ENCODE results near the gene FAM43B.

Gene FAM43B

DNA sequence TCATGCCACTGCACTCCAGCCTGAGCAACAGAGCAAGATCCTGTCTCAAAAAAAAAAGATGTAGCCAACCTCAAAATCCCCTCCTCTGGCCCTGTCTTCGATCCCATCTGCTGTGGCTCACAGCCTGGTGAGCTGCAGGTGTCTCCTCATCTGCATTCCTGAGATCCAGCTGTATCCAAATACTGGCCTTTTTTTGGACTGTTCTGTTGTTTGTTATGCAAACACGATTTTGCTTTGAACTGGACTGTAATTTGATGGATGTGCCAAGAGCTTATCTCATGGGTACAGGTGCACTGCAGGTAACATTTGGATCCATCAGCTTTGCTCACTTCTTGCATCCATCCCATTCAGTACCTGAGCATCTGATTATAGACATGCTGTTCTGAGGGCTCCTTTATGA lies 14.1 kb upstream of the FAM43B start:
- TF ChIP-seq CTCF (IDR thresholded peaks at IDR 0.05): no peak

GRCh38 chr1:20538760-20539551 lies 13.4 kb upstream of the FAM43B start:
- no peak for TF ChIP-seq CTCF (IDR thresholded peaks at IDR 0.05)

DNA sequence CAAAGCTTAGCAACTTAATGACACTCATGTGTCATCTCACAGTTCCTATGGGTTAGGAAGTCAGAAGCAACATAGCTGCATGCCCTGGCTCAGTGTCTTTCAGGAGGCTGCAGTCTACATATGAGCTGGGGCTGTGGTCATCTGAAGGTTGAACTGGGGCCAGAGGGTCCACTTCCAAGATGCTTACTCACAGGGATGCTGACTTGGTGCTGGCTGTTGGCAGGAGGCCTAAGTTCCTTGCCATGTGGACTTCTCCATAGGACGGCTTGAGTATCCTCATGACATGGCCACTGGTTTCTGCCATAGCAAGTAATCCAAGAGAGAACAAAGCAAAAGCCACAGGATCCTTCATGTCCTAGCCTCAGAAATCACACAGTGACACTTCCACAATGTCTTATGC lies 12.1 kb upstream of the FAM43B start:
- no peak for TF ChIP-seq CTCF (IDR thresholded peaks at IDR 0.05)

- TF ChIP-seq CTCF (IDR thresholded peaks at IDR 0.05): no peak
Observed at GRCh38 chr1:20546637-20547036, 5.7 kb upstream of the FAM43B start.

GRCh38 chr1:20551161-20551560 lies 1.2 kb upstream of the FAM43B start:
- TF ChIP-seq CTCF (IDR thresholded peaks at IDR 0.05): no peak

GRCh38 chr1:20552728-20553445 lies 514 bp downstream of the FAM43B start:
- no peak for TF ChIP-seq CTCF (IDR thresholded peaks at IDR 0.05)

DNA sequence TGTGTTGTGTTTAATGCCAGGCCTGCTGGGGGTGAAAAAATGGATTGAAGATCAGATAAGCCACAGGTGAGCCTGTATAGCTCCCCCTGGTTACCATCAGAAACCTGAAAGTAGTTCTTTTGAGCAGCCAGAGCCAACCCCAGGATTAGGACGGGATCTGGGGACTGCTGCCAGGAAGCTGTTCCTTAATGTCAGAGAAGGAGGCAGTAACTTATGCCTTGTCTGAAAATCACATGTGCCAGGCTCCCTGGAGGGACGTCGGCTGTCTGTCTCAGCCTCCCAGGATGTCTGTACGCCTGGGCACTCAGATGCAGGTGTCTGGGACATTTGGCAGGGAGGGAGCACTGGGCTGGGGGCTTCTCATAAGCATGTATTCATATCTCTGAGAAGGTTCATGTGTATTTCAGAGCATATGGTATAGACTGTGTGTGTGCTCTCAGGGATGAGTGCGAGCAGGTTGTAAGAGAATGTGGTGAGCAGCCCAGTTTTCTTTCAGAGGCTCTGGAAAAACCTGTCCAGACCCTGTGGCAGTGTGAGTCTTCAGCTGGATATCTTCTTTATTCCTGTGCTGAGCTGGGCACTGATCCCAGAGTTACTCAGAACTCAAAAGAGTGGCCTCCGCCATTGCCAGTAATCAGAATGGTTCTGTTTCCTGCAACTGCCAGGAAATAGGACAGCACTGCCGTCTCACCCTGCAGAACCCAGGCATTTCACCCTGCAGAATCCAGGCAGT lies 2.8 kb downstream of the FAM43B start:
- no peak for TF ChIP-seq CTCF (IDR thresholded peaks at IDR 0.05)

Measured in LNCAP (cell line).